Tibial nerve (tissue), 4 donors: Measurements from ENCODE around the gene CA5B.

Experiments used
- CTCF ChIP-seq, 5 experiments: fragments of 200-600 bp in 3 of 5; fragments of 450-650 bp in 2 of 5; sonication (generic) in 3 of 5; IDR thresholded peaks; one replicate each; pipeline ENCODE4 v1.5.1; 2016 to 2019; ENCODE audit warnings: antibody characterized with exemption in 5 of 5, mild to moderate bottlenecking in 3 of 5, moderate library complexity in 2 of 5
- EP300 ChIP-seq, 2 donors: sonication (generic); formaldehyde crosslinking; IDR thresholded peaks; one replicate each; pipeline ENCODE4 v1.6.1; 2017; ENCODE audit warnings: antibody characterized with exemption in 2 of 2, mild to moderate bottlenecking in 1 of 2
- POLR2A ChIP-seq, 2 donors: fragments of 450-650 bp; IDR thresholded peaks; one replicate each; pipeline ENCODE4 v1.6.1; 2017; ENCODE audit warnings: antibody characterized with exemption in 2 of 2, mild to moderate bottlenecking in 2 of 2, moderate library complexity in 2 of 2

- no peak for TF ChIP-seq CTCF (IDR thresholded peaks at IDR 0.05)
- TF ChIP-seq POLR2A (IDR thresholded peaks at IDR 0.05), result no peak
- TF ChIP-seq EP300 (IDR thresholded peaks at IDR 0.05), result no peak
These were observed 6.3 kb downstream of the CA5B start for GRCh38 chrX:15744181-15744867.
